Measurements from ENCODE around the gene CRB2.

DNA sequence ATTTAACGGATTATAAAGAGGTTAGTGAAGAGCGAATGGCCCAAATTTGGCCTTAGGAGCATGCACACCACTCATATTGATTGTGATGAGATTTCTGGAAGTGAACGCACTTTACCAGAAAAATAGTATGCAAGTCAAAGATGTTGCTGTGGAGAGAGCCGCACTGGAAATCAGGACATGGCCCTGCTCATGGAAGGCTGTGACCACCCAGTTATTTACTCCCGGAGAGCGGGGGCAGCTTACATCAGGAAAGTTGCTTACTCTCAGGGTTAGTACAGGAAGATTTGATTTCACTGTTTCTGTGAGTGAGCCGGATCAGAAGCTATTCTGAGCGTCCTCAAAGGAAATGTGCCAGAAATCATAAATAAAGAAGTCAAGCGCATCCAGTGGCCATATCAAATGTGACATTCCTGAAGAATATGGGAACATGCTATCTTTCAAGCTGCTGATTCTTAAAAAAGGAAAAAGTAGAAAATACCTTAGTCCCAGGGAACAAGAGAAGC lies 44.7 kb upstream of the CRB2 start:
- TF ChIP-seq, protein P1, sequence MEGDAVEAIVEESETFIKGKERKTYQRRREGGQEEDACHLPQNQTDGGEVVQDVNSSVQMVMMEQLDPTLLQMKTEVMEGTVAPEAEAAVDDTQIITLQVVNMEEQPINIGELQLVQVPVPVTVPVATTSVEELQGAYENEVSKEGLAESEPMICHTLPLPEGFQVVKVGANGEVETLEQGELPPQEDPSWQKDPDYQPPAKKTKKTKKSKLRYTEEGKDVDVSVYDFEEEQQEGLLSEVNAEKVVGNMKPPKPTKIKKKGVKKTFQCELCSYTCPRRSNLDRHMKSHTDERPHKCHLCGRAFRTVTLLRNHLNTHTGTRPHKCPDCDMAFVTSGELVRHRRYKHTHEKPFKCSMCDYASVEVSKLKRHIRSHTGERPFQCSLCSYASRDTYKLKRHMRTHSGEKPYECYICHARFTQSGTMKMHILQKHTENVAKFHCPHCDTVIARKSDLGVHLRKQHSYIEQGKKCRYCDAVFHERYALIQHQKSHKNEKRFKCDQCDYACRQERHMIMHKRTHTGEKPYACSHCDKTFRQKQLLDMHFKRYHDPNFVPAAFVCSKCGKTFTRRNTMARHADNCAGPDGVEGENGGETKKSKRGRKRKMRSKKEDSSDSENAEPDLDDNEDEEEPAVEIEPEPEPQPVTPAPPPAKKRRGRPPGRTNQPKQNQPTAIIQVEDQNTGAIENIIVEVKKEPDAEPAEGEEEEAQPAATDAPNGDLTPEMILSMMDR (IDR thresholded peaks at IDR 0.05; ENCODE audit: low read depth, low read length), result no peak
- TF ChIP-seq POLR2A (IDR thresholded peaks at IDR 0.05; ENCODE audit: extremely low read depth, insufficient read length), result no peak
